A673 (cell line): ENCODE measurements around the gene VENTX. TPM values are rescaled to one million over a fixed set of nuclear protein-coding genes. Genes with fewer than 3 reads are reported as not detected.

Experiments
- BruUV-seq: library from RNA; stranded (reverse); fragments of 400-500 nt; replicated peaks from 2 replicates; lab custom pipeline; 2021; lab: Mats Ljungman, UMichigan
- CTCF ChIA-PET: fragments of 300-600 bp; sonication (Branson Sonifier 250); formaldehyde crosslinking; loops from one replicate; lab custom pipeline; 2022; ENCODE audit warnings: antibody characterized with exemption; lab: Charles Lee
- POLR2A ChIA-PET: fragments of 300-600 bp; sonication (Branson Sonifier 250); formaldehyde crosslinking; loops from one replicate; lab custom pipeline; 2022; ENCODE audit warnings: antibody characterized with exemption; ENCODE audit not compliant: low non-redundant PET; lab: Charles Lee
- DNase-seq: peaks from one replicate; pipeline ENCODE4 v3.0.0-alpha.2; 2015; ENCODE audit warnings: low spot score
- H3K27ac ChIP-seq: fragments of 200-600 bp; sonication (generic); 2 replicates; pipeline ENCODE4 v1.5.1; 2016; ENCODE audit warnings: mixed run types, low read depth, mild to moderate bottlenecking, mixed read lengths, antibody characterized with exemption, low read length; ENCODE audit not compliant: poor library complexity, severe bottlenecking
- H3K27me3 ChIP-seq: fragments of 200-600 bp; sonication (generic); replicated peaks from 2 replicates; pipeline ENCODE4 v1.6.1; 2017; ENCODE audit warnings: mixed run types, low read depth, mild to moderate bottlenecking, mixed read lengths, antibody characterized with exemption, low read length; ENCODE audit not compliant: insufficient read depth, poor library complexity
- H3K36me3 ChIP-seq: fragments of 200-600 bp; sonication (generic); 2 replicates; pipeline ENCODE4 v1.6.1; 2016; ENCODE audit warnings: mixed run types, mild to moderate bottlenecking, mixed read lengths, antibody characterized with exemption, low read length; ENCODE audit not compliant: insufficient read depth, poor library complexity, severe bottlenecking
- H3K4me1 ChIP-seq: fragments of 200-600 bp; sonication (generic); 2 replicates; pipeline ENCODE4 v1.6.1; 2017; ENCODE audit warnings: mixed run types, mild to moderate bottlenecking, mixed read lengths, antibody characterized with exemption, low read length; ENCODE audit not compliant: insufficient read depth, poor library complexity, severe bottlenecking
- H3K4me3 ChIP-seq: fragments of 200-600 bp; sonication (generic); 2 replicates; pipeline ENCODE4 v1.5.1; 2016; ENCODE audit warnings: low read depth, mixed run types, mild to moderate bottlenecking, mixed read lengths, low read length; ENCODE audit not compliant: poor library complexity, severe bottlenecking
- H3K9me3 ChIP-seq: fragments of 200-600 bp; sonication (generic); 2 replicates; pipeline ENCODE4 v1.6.1; 2016; ENCODE audit warnings: mixed run types, low read depth, mild to moderate bottlenecking, mixed read lengths, antibody characterized with exemption, low read length; ENCODE audit not compliant: poor library complexity, severe bottlenecking
- EZH2 ChIP-seq: fragments of 200-600 bp; sonication (generic); IDR thresholded peaks from 2 replicates; pipeline ENCODE4 v1.6.1; 2017; ENCODE audit warnings: borderline replicate concordance, low read depth, mild to moderate bottlenecking, mixed read lengths, antibody characterized with exemption, low read length; ENCODE audit not compliant: poor library complexity, severe bottlenecking
- intact Hi-C: fragments of 100-400 bp; cut with micrococcal nuclease; formaldehyde crosslinking; loops from one replicate; pipeline ENCODE4 v1.10.0; 2022; ENCODE audit not compliant: unreplicated experiment
- total RNA-seq: library from RNA; stranded (reverse); gene quantifications from 2 replicates; pipeline ENCODE4 v1.2.3, GENCODE V29; 2021
- TF ChIP-seq, protein P1 (sequence below): fragments of 300-800, 200-600 bp; sonication (generic); conservative IDR thresholded peaks from 2 replicates; pipeline ENCODE4 v1.5.1; 2017; ENCODE audit warnings: low read depth, mild to moderate bottlenecking, antibody characterized with exemption, low read length, moderate library complexity, mixed read lengths

VENTX gene
- total RNA-seq, 1 experiment from 2014 or later = not detected

DNA sequence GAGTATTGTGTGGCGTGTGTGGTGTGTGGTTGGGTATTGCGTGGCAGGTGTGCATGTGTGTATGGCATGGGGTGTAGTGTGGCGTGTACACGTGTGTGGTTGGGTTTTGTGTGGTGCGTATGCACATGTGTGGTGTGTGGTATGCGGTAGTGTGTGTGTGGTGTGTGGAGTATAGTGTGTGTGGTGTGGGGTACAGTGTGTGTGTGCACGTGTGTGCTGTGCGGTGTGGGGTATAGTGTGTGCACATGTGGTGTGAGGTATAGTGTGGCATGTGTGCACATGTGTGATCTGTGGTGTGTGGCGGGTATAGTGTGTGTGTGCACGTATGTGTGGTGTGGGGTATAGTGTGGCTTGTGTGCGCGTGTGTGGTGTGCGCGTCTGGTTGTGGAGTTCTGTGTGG, 28.5 kb upstream of the VENTX start:
- no TSS peak for BruUV-seq
- Histone ChIP-seq H3K9me3 (no peaks in the 10 kb centered on the region), H3K4me1 (no peaks in the 10 kb centered on the region), H3K27me3 (peaks cover 18% of the 10 kb centered on the region), H3K4me3 (no peak overlapping the region), H3K27ac (no peak overlapping the region), H3K36me3 (no peaks in the 10 kb centered on the region)
- intact Hi-C loops = no loop called here
- ChIA-PET CTCF (no interaction called here), POLR2A (no interaction called here)
- no peak for TF ChIP-seq EZH2
- TF ChIP-seq, protein P1, sequence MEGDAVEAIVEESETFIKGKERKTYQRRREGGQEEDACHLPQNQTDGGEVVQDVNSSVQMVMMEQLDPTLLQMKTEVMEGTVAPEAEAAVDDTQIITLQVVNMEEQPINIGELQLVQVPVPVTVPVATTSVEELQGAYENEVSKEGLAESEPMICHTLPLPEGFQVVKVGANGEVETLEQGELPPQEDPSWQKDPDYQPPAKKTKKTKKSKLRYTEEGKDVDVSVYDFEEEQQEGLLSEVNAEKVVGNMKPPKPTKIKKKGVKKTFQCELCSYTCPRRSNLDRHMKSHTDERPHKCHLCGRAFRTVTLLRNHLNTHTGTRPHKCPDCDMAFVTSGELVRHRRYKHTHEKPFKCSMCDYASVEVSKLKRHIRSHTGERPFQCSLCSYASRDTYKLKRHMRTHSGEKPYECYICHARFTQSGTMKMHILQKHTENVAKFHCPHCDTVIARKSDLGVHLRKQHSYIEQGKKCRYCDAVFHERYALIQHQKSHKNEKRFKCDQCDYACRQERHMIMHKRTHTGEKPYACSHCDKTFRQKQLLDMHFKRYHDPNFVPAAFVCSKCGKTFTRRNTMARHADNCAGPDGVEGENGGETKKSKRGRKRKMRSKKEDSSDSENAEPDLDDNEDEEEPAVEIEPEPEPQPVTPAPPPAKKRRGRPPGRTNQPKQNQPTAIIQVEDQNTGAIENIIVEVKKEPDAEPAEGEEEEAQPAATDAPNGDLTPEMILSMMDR = no peak
- no peak for DNase-seq

DNA sequence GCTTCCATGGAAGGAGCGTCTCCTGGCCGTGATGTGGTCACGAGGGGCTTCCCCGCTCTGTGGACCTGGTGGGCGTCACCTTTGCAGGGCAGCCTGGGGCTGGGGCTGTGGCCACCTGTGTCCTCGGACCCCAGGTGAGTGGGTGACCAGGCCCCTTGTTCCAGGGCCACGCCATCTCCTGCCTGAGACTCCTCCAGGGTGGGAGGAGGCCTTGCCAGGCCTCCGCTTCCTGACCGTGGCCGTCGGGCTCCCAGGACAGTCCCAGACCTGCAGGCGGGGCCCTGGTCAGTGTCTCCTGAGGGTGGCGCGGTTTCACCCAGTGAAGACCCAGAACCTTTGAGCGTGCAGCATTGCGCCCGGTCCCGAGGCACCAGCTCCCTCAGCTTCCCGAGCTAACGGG, 28.0 kb upstream of the VENTX start:
- no TSS peak for BruUV-seq
- intact Hi-C loops = no loop called here
- DNase-seq = no peak
- Histone ChIP-seq H3K9me3 (no peaks in the 10 kb centered on the region), H3K27ac (no peak overlapping the region), H3K4me1 (no peaks in the 10 kb centered on the region), H3K36me3 (no peaks in the 10 kb centered on the region), H3K27me3 (peaks cover 17% of the 10 kb centered on the region), H3K4me3 (no peak overlapping the region)
- ChIA-PET CTCF (no interaction called here), POLR2A (no interaction called here)
- TF ChIP-seq, protein P1 = no peak
- TF ChIP-seq EZH2 = no peak

DNA sequence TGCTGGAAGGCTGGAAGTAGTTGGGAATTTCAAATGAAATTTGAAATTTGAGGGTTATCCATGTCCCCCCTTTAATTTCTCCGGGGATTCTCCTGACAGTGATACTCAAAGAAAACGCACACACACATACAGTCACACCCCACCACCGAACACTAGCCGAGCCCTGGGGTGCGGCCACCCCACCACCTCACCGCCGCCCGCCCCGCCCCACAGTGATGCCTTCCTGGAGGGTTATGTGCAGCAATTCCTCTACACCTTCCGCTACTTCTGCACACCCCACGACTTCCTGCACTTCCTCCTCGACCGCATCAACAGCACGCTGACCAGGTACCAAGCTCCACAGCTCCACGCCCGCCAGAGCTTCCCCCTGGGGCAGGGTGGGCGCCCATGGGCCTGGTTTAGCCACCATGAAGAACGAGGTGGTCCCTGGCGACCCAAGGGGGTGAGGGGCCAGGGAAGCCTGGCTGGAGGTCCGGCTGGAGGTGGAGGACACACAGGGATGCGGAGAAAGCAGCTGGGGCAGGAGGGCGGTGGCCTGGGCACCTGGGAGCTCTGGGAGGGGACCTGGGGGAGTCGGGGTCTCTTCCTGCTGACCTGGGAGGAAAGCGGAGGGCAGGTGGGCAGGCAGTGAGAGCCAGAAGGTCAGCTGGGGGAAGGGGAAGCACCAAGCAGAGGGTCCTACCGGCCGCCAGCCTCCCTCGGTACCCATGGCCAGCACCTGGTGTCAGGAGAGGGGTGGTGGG, 27.1 kb upstream of the VENTX start:
- CTCF ChIA-PET = no interaction called here
- no peak for DNase-seq
- Histone ChIP-seq H3K36me3 (no peaks in the 10 kb centered on the region), H3K27me3 (peaks cover 15% of the 10 kb centered on the region), H3K9me3 (no peaks in the 10 kb centered on the region), H3K4me3 (no peak overlapping the region), H3K4me1 (no peaks in the 10 kb centered on the region), H3K27ac (no peak overlapping the region)
- TF ChIP-seq EZH2 = no peak
- TF ChIP-seq, protein P1 = no peak
- BruUV-seq = no TSS peak
- POLR2A ChIA-PET = no interaction called here
- intact Hi-C loops = no loop called here
